Activated effector memory CD4-positive, alpha-beta T cell treated with anti-CD3 and anti-CD28 coated beads, Interleukin-2, amount 50 U/mL, for 16 hours (primary cell): Measurements from ENCODE around the gene GADD45B.
A peak's percentile ranks its signal among the peaks of the same experiment; 100 is the strongest.
"Not testable (repeated sequence)": the region's sequence is repeated elsewhere in the genome, so short reads cannot be mapped to it uniquely, and the experiment has no call there.

ENCODE experiments used
- DNase-seq: peaks from one replicate; pipeline ENCODE4 v3.0.0-alpha.2; 2020

GADD45B gene

GRCh38 chr19:2444251-2445002 is 31.5 kb upstream of the GADD45B start:
- no peak for DNase-seq

- no peak for DNase-seq
These were observed 29.5 kb upstream of the GADD45B start for GRCh38 chr19:2446381-2446780.

GRCh38 chr19:2449019-2449418 is 26.9 kb upstream of the GADD45B start:
- no peak for DNase-seq

GRCh38 chr19:2451138-2451537 is 24.8 kb upstream of the GADD45B start:
- DNase-seq: no peak

GRCh38 chr19:2451741-2452140 is 24.2 kb upstream of the GADD45B start:
- DNase-seq: no peak

GRCh38 chr19:2453431-2454025 is 22.4 kb upstream of the GADD45B start:
- no peak for DNase-seq

GRCh38 chr19:2454199-2454961 is 21.5 kb upstream of the GADD45B start:
- DNase-seq: no peak

- no peak for DNase-seq
These were observed 20.7 kb upstream of the GADD45B start for GRCh38 chr19:2454962-2455850.

- peak; percentile 84 for DNase-seq
These were observed 19.9 kb upstream of the GADD45B start for GRCh38 chr19:2455851-2456570.

GRCh38 chr19:2457394-2458037 is 18.4 kb upstream of the GADD45B start:
- DNase-seq: no peak

- DNase-seq: no peak
These were observed 17.9 kb upstream of the GADD45B start for GRCh38 chr19:2458054-2458453.

- DNase-seq: not testable (repeated sequence)
These were observed 17.2 kb upstream of the GADD45B start for GRCh38 chr19:2458776-2459175.

- no peak for DNase-seq
These were observed 15.7 kb upstream of the GADD45B start for GRCh38 chr19:2460245-2460644.

GRCh38 chr19:2461751-2462634 is 13.9 kb upstream of the GADD45B start:
- DNase-seq: peak; percentile 86

GRCh38 chr19:2462635-2463421 is 13.1 kb upstream of the GADD45B start:
- DNase-seq: no peak

GRCh38 chr19:2463694-2464093 is 12.2 kb upstream of the GADD45B start:
- not testable (repeated sequence) for DNase-seq

GRCh38 chr19:2464389-2464788 is 11.5 kb upstream of the GADD45B start:
- no peak for DNase-seq

GRCh38 chr19:2468596-2468995 is 7.3 kb upstream of the GADD45B start:
- DNase-seq: no peak

- no peak for DNase-seq
These were observed 6.6 kb upstream of the GADD45B start for GRCh38 chr19:2469102-2469914.
